ENCODE data around the gene SCD5. TPM values are rescaled to one million over a fixed set of nuclear protein-coding genes. Genes with fewer than 3 reads are reported as not detected.

Gene SCD5
- total RNA-seq, 2 experiments from 2014 or later, result 0.47 to 0.76 TPM

GRCh38 chr4:82650868-82651267 lies 147.7 kb downstream of the SCD5 start:
- no peaks in the 10 kb centered on the region for H4K20me1 ChIP-seq (ENCODE audit: insufficient read depth, low read length)
- H3K36me3 ChIP-seq (ENCODE audit: insufficient read depth, low read length), result no peaks in the 10 kb centered on the region
- H3K4me3 ChIP-seq (ENCODE audit: low read depth, low read length, poor library complexity, severe bottlenecking), result no peak overlapping the region
- no peaks in the 10 kb centered on the region for H3K9me2 ChIP-seq (ENCODE audit: insufficient read depth, low read length)
- H2AFZ ChIP-seq (ENCODE audit: low read length), result no peak overlapping the region
- no peak overlapping the region for H3K4me2 ChIP-seq (ENCODE audit: low read length)
- intact Hi-C loops (cut with micrococcal nuclease; ENCODE audit: unreplicated experiment), result no loop called here
- H3K9me3 ChIP-seq (ENCODE audit: low read length), result no peaks in the 10 kb centered on the region
- H3K79me2 ChIP-seq (ENCODE audit: insufficient read depth, low read depth, low read length), result no peaks in the 10 kb centered on the region
- no peaks in the 10 kb centered on the region for H3K4me1 ChIP-seq (ENCODE audit: insufficient read depth, low read length, poor library complexity, severe bottlenecking)
- no peak for TF ChIP-seq EZH2phosphoT487 (IDR thresholded peaks at IDR 0.05; ENCODE audit: borderline replicate concordance, low read depth, low read length)
- TF ChIP-seq CTCF (conservative IDR thresholded peaks at IDR 0.05; ENCODE audit: low read length), result no peak
- POLR2A ChIA-PET, result no interaction called here
- H3K27ac ChIP-seq (ENCODE audit: low read depth, low read length, poor library complexity, severe bottlenecking), result no peak overlapping the region
- DNase-seq (ENCODE audit: low spot score), result no peak
- CTCF ChIA-PET (ENCODE audit: unreplicated experiment), result no interaction called here
- BruUV-seq (replicated peaks), result no TSS peak

- Histone ChIP-seq H4K20me1 (ENCODE audit: insufficient read depth, low read length) (no peaks in the 10 kb centered on the region), H2AFZ (ENCODE audit: low read length) (no peak overlapping the region), H3K36me3 (ENCODE audit: insufficient read depth, low read length) (no peaks in the 10 kb centered on the region), H3K4me1 (ENCODE audit: insufficient read depth, low read length, poor library complexity, severe bottlenecking) (no peaks in the 10 kb centered on the region), H3K4me2 (ENCODE audit: low read length) (no peak overlapping the region), H3K79me2 (ENCODE audit: insufficient read depth, low read depth, low read length) (no peaks in the 10 kb centered on the region), H3K9me2 (ENCODE audit: insufficient read depth, low read length) (no peaks in the 10 kb centered on the region), H3K9me3 (ENCODE audit: low read length) (no peaks in the 10 kb centered on the region), H3K4me3 (ENCODE audit: low read depth, low read length, poor library complexity, severe bottlenecking) (no peak overlapping the region), H3K27ac (ENCODE audit: low read depth, low read length, poor library complexity, severe bottlenecking) (no peak overlapping the region)
- no TSS peak for BruUV-seq (replicated peaks)
- intact Hi-C loops (cut with micrococcal nuclease; ENCODE audit: unreplicated experiment), result no loop called here
- DNase-seq (ENCODE audit: low spot score), result no peak
- TF ChIP-seq CTCF (conservative IDR thresholded peaks at IDR 0.05; ENCODE audit: low read length) (no peak), EZH2phosphoT487 (IDR thresholded peaks at IDR 0.05; ENCODE audit: borderline replicate concordance, low read depth, low read length) (no peak)
- CTCF ChIA-PET (ENCODE audit: unreplicated experiment), result no interaction called here
- POLR2A ChIA-PET, result no interaction called here
These were observed 150.2 kb downstream of the SCD5 start for GRCh38 chr4:82648356-82648755.

GRCh38 chr4:82645936-82646565 lies 152.5 kb downstream of the SCD5 start:
- no peaks in the 10 kb centered on the region for H3K9me2 ChIP-seq (ENCODE audit: insufficient read depth, low read length)
- H3K9me3 ChIP-seq (ENCODE audit: low read length), result no peaks in the 10 kb centered on the region
- ChIA-PET POLR2A (no interaction called here), CTCF (ENCODE audit: unreplicated experiment) (no interaction called here)
- no peaks in the 10 kb centered on the region for H4K20me1 ChIP-seq (ENCODE audit: insufficient read depth, low read length)
- intact Hi-C loops (cut with micrococcal nuclease; ENCODE audit: unreplicated experiment), result no loop called here
- no peaks in the 10 kb centered on the region for H3K4me1 ChIP-seq (ENCODE audit: insufficient read depth, low read length, poor library complexity, severe bottlenecking)
- no peak overlapping the region for H3K27ac ChIP-seq (ENCODE audit: low read depth, low read length, poor library complexity, severe bottlenecking)
- H3K4me2 ChIP-seq (ENCODE audit: low read length), result no peak overlapping the region
- BruUV-seq (replicated peaks), result no TSS peak
- no peak overlapping the region for H2AFZ ChIP-seq (ENCODE audit: low read length)
- no peaks in the 10 kb centered on the region for H3K36me3 ChIP-seq (ENCODE audit: insufficient read depth, low read length)
- H3K4me3 ChIP-seq (ENCODE audit: low read depth, low read length, poor library complexity, severe bottlenecking), result no peak overlapping the region
- no peak for TF ChIP-seq CTCF (conservative IDR thresholded peaks at IDR 0.05; ENCODE audit: low read length)
- TF ChIP-seq EZH2phosphoT487 (IDR thresholded peaks at IDR 0.05; ENCODE audit: borderline replicate concordance, low read depth, low read length), result no peak
- H3K79me2 ChIP-seq (ENCODE audit: insufficient read depth, low read depth, low read length), result no peaks in the 10 kb centered on the region
- no peak for DNase-seq (ENCODE audit: low spot score)

Measured in OCI-LY7 (cell line).